ENCODE measurements around the gene TERT. TPM values are rescaled to one million over a fixed set of nuclear protein-coding genes. Genes with fewer than 3 reads are reported as not detected.
"Not testable (repeated sequence)": the region's sequence is repeated elsewhere in the genome, so short reads cannot be mapped to it uniquely, and the experiment has no call there.

Gene TERT
- 1 to 10 TPM; 2.1 to 2.2 TPM for total RNA-seq

DNA sequence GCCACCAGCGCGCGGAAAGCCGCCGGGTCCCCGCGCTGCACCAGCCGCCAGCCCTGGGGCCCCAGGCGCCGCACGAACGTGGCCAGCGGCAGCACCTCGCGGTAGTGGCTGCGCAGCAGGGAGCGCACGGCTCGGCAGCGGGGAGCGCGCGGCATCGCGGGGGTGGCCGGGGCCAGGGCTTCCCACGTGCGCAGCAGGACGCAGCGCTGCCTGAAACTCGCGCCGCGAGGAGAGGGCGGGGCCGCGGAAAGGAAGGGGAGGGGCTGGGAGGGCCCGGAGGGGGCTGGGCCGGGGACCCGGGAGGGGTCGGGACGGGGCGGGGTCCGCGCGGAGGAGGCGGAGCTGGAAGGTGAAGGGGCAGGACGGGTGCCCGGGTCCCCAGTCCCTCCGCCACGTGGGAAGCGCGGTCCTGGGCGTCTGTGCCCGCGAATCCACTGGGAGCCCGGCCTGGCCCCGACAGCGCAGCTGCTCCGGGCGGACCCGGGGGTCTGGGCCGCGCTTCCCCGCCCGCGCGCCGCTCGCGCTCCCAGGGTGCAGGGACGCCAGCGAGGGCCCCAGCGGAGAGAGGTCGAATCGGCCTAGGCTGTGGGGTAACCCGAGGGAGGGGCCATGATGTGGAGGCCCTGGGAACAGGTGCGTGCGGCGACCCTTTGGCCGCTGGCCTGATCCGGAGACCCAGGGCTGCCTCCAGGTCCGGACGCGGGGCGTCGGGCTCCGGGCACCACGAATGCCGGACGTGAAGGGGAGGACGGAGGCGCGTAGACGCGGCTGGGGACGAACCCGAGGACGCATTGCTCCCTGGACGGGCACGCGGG, at the start of gene TERT:
TSS of gene TERT (minus strand) at position 234 of the 815 bp plus-strand sequence. CDS start at position 155, 79 bp downstream.
- Mint-ChIP-seq H3K27me3 (peaks cover 7% of the 10 kb centered on the region), H3K9me3 (no peaks in the 10 kb centered on the region), H3K4me1 (peaks cover 7% of the 10 kb centered on the region), H3K27ac (no peak within 1 kb of the TSS), H3K4me3 (no peak within 1 kb of the TSS), H3K36me3 (ENCODE audit: low read depth) (no peaks in the 10 kb centered on the region)
- peak; percentile 69 for DNase-seq
- ChIA-PET POLR2A (interaction anchor here (1.2 to 2.5 kb wide), 4 partner anchors 18 to 90 kb away, joined by 4 to 8 read pairs (median 6); no protein-coding TSS in a partner anchor), CTCF (interaction anchor here (0.5 kb wide), 1 partner anchor 340 kb away, joined by 5 read pairs; no protein-coding TSS in a partner anchor)

DNA sequence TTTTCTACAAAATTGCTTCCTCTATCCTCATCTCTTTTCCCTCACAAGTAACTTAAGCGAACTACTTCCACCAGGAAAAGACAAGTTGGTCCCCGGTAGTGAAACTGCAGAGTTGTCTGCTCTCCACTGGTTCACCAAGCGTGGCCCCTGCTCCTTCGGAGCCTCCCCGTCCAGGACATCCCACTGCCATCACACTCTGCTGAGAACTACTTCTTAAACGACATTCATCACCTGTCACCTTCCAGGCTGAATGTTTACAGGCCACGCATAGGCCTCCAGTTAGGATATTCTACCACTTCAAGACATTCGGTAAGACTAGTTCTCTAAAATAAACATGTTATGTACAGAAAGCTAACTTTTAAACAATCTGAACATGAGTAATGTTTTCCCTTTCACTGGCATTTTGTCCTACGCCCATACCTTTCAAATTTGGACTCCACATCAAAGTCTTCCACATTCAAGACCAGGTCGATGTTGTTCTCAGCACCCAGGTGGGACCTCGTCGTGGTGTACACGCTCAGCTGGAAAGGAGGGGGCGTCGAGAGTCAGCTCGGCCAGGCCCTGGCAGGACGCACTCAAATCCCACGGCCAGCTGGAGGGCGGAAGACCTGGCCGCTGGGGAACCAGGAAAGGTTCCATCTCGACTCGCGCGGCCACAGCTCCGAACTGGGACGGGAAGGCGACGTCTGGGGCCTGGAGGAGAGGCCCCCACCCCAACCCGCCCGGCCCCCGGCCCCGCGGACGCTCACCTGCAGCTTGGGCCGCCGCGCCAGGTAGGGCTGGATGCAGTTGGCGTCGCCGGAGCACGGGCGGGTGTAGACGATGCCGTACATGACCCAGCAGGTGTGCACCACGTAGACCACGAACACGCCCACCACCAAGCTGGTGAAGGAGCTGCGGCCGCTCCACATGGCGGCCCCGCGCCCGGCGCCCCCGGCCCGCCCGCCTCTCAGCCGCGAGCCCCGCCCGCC, 49.3 kb upstream of the TERT start:
- Mint-ChIP-seq H3K4me3 (peak overlapping the region; percentile 93), H3K4me1 (peaks cover 35% of the 10 kb centered on the region), H3K9me3 (no peaks in the 10 kb centered on the region), H3K27ac (peak overlapping the region; percentile 83), H3K27me3 (no peaks in the 10 kb centered on the region), H3K36me3 (ENCODE audit: low read depth) (peaks cover 29% of the 10 kb centered on the region)
- POLR2A ChIA-PET, result interaction anchor here (0.8 to 3.0 kb wide), 13 partner anchors 9 to 290 kb away, joined by 3 to 21 read pairs (median 5); partner anchors contain the start of genes LPCAT1 and TERT
- peak; percentile 30 for DNase-seq
- CTCF ChIA-PET, result interaction anchor here (1.6 kb wide), 1 partner anchor 36 kb away, joined by 3 read pairs; no protein-coding TSS in a partner anchor

DNA sequence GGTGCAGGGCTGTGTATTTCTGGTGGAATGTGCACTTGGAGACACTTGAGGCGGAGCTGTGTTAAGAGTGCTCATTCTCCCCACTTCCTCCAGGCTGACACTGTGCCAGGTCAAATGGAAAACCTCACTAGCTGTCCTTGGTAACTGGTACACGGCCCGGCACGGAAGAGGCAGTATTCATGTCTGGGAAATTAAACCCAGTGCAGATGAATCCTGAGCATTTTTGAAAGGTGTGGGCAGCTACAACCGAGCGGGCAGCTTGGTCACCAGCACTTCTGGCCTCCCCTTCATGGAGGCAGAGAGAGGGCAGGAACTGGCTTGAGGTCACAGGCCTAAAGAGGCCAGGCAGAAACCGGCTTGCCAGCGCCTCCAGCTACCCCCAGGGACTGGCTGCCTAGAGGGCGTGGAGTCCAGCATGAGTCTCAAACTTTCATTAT, 48.5 kb upstream of the TERT start:
- ChIA-PET POLR2A (interaction anchor here (0.7 to 3.0 kb wide), 5 partner anchors 11 to 234 kb away, joined by 3 to 10 read pairs (median 9); no protein-coding TSS in a partner anchor), CTCF (interaction anchor here (0.7 to 1.6 kb wide), 2 partner anchors 26 to 37 kb away, joined by 3 read pairs; no protein-coding TSS in a partner anchor)
- Mint-ChIP-seq H3K4me1 (peaks cover 35% of the 10 kb centered on the region), H3K36me3 (ENCODE audit: low read depth) (peaks cover 29% of the 10 kb centered on the region), H3K27ac (no peak overlapping the region), H3K9me3 (no peaks in the 10 kb centered on the region), H3K27me3 (no peaks in the 10 kb centered on the region), H3K4me3 (peak overlapping the region; percentile 93)
- no peak for DNase-seq

DNA sequence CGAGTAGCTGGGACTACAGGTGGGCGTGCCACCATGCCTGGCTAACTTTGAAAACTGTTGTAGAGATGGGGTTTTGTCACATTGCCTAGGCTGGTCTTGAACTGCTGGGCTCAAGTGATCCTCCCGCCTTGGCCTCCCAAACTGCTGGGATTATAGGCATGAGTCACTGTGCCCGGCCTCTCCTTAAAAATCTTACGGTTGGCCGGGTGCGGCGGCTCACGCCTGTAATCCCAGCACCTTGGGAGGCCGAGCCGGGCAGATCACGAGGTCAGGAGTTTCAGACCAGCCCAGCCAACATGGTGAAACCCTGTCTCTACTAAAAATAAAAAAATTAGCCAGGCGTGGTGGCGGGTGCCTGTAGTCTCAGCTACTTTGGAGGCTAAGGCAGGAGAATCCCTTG, 47.8 kb upstream of the TERT start:
- POLR2A ChIA-PET, result interaction anchor here (0.7 to 3.0 kb wide), 3 partner anchors 44 to 234 kb away, joined by 3 to 9 read pairs (median 3); no protein-coding TSS in a partner anchor
- CTCF ChIA-PET, H3K4me3 Mint-ChIP-seq: not testable (repeated sequence)

DNA sequence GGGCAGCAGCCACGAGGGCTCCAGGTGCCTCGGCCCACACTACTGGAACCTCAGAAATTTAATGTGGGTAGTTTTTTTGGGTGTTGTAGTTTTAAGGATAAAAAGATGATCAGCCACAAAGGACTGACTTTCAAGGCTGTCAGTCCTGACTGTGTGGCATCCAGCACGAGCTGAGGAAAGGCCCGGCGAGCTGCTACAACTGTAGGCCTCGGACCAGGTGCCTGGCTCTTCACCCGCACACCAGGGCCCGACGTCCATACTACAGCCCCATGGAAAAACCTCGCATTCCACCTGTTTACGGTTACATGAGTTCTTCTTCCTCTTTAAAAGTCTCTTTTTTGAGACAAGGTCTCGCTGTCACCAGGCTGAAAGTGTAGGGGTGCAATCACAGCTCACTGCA, 47.4 kb upstream of the TERT start:
- H3K27ac Mint-ChIP-seq, result no peak overlapping the region
- no peak for DNase-seq
- no peaks in the 10 kb centered on the region for H3K9me3 Mint-ChIP-seq
- peaks cover 33% of the 10 kb centered on the region for H3K4me1 Mint-ChIP-seq
- H3K36me3 Mint-ChIP-seq (ENCODE audit: low read depth), result peaks cover 37% of the 10 kb centered on the region
- H3K27me3 Mint-ChIP-seq, result no peaks in the 10 kb centered on the region
- POLR2A ChIA-PET, result interaction anchor here (1.3 to 1.6 kb wide), 2 partner anchors 26 to 44 kb away, joined by 3 to 4 read pairs; no protein-coding TSS in a partner anchor
- CTCF ChIA-PET, result no interaction called here
- no peak overlapping the region for H3K4me3 Mint-ChIP-seq

More for the DNA sequence above, 47.8 kb upstream of the TERT start:
- H3K27me3 Mint-ChIP-seq, DNase-seq, H3K27ac Mint-ChIP-seq, H3K9me3 Mint-ChIP-seq: not testable (repeated sequence)
- Mint-ChIP-seq H3K36me3 (ENCODE audit: low read depth) (peaks cover 33% of the 10 kb centered on the region), H3K4me1 (peaks cover 35% of the 10 kb centered on the region)

DNA sequence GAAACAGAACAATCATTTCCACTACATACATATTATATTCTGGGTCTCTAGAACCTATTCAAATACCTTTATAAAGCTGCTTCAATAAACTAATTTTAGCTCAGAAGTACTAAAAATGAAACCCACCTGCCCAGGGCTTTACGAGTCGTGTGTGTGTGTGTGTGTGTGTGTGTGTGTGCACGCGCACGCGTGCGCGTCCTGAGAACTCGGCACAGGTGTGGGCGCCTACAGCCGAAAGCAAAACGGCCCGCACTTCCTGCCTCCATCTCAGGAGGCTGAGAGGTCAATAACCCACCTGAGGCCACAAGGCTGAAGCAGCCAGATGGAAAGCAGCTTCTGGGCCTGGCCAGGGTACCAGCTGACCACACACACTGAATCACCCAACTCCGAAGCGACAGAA, 47.0 kb upstream of the TERT start:
- Mint-ChIP-seq H3K9me3 (no peaks in the 10 kb centered on the region), H3K4me3 (no peak overlapping the region), H3K27ac (no peak overlapping the region), H3K36me3 (ENCODE audit: low read depth) (peaks cover 40% of the 10 kb centered on the region), H3K27me3 (no peaks in the 10 kb centered on the region), H3K4me1 (peaks cover 29% of the 10 kb centered on the region)
- ChIA-PET POLR2A (interaction anchor here (1.6 kb wide), 1 partner anchor 26 kb away, joined by 4 read pairs; no protein-coding TSS in a partner anchor), CTCF (no interaction called here)
- DNase-seq, result no peak

DNA sequence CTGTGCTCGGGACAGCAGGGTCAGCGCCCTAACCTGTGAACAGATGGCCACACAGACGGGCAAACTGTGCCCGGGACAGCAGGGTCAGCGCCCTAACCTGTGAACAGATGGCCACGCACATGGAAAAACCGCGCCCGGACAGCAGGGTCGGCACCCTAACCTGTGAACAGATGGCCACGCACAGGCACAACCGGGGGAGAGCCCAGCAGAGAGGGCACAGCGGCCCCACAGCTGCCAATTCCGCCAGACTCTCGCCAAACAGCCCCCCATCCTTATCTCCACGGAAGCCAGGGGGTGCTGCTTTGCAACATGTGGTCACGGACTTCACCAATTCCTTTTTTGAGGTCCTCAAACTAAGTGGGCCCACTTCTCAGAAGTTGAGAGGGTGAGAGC, 44.9 kb upstream of the TERT start:
- H3K27ac Mint-ChIP-seq, DNase-seq, H3K4me3 Mint-ChIP-seq, H3K27me3 Mint-ChIP-seq, H3K9me3 Mint-ChIP-seq, CTCF ChIA-PET, POLR2A ChIA-PET: not testable (repeated sequence)
- Mint-ChIP-seq H3K4me1 (peaks cover 28% of the 10 kb centered on the region), H3K36me3 (ENCODE audit: low read depth) (peaks cover 57% of the 10 kb centered on the region)

DNA sequence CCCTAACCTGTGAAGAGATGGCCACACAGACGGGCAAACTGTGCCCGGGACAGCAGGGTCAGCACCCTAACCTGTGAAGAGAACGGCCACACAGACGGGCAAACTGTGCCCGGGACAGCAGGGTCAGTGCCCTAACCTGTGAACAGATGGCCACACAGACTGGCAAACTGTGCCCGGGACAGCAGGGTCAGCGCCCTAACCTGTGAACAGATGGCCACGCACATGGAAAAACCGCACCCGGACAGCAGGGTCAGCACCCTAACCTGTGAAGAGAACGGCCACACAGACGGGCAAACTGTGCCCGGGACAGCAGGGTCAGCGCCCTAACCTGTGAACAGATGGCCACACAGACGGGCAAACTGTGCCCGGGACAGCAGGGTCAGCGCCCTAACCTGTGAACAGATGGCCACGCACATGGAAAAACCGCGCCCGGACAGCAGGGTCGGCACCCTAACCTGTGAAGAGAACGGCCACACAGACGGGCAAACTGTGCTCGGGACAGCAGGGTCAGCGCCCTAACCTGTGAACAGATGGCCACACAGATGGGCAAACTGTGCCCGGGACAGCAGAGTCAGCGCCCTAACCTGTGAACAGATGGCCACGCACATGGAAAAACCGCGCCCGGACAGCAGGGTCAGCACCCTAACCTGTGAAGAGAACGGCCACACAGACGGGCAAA, 44.4 kb upstream of the TERT start:
- H3K9me3 Mint-ChIP-seq, H3K27ac Mint-ChIP-seq, H3K4me3 Mint-ChIP-seq, CTCF ChIA-PET, DNase-seq, H3K27me3 Mint-ChIP-seq, POLR2A ChIA-PET: not testable (repeated sequence)
- Mint-ChIP-seq H3K36me3 (ENCODE audit: low read depth) (peaks cover 62% of the 10 kb centered on the region), H3K4me1 (peaks cover 27% of the 10 kb centered on the region)

DNA sequence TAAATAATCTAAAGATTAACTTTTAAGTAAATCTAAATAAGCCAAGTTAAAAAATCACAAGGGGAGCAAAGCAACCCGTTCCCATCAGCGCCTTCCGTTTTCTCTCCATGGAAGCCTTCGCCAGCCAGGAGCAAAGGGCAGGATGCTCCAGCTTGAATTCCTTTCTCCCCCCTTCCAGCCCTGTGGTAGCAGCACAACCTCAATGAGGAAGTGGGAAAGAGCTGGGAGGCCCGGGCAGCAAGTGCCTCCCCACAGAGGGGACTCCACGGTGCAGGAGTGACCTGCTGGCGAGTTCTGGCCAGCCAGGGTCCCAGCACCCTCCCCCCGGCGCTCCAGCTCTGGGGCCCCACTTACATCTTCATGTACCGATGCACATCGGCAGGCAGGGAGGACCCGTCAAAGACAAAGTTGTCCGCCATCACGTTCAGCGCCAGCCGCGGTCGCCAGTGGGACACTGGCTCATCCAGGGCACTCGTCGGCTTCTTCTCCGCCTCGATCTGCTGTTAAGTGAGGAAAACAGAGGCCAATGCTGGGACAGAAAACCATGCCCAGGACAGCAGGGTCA, 43.7 kb upstream of the TERT start:
- ChIA-PET POLR2A (no interaction called here), CTCF (no interaction called here)
- no peaks in the 10 kb centered on the region for H3K9me3 Mint-ChIP-seq
- H3K36me3 Mint-ChIP-seq (ENCODE audit: low read depth), result peaks cover 62% of the 10 kb centered on the region
- H3K4me3 Mint-ChIP-seq, result no peak overlapping the region
- peaks cover 20% of the 10 kb centered on the region for H3K4me1 Mint-ChIP-seq
- H3K27ac Mint-ChIP-seq, result no peak overlapping the region
- DNase-seq, result no peak
- H3K27me3 Mint-ChIP-seq, result no peaks in the 10 kb centered on the region

DNA sequence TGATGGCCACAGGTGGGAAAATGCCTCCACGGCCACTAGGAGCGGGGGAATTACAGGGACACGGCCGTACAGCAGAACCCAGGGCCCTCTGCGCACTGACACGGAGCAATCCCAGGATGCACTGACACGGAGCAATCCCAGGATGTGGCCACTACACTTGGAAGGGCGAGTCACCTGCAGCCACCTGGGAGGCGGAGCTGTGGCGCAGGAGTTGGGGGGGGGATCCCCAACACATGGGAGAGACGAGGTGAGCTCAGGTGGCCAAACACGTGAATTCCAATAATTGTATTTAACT, 43.3 kb upstream of the TERT start:
- no peak for DNase-seq
- ChIA-PET POLR2A (no interaction called here), CTCF (no interaction called here)
- Mint-ChIP-seq H3K4me1 (peaks cover 16% of the 10 kb centered on the region), H3K9me3 (no peaks in the 10 kb centered on the region), H3K27ac (no peak overlapping the region), H3K36me3 (ENCODE audit: low read depth) (peaks cover 65% of the 10 kb centered on the region), H3K4me3 (no peak overlapping the region), H3K27me3 (no peaks in the 10 kb centered on the region)

DNA sequence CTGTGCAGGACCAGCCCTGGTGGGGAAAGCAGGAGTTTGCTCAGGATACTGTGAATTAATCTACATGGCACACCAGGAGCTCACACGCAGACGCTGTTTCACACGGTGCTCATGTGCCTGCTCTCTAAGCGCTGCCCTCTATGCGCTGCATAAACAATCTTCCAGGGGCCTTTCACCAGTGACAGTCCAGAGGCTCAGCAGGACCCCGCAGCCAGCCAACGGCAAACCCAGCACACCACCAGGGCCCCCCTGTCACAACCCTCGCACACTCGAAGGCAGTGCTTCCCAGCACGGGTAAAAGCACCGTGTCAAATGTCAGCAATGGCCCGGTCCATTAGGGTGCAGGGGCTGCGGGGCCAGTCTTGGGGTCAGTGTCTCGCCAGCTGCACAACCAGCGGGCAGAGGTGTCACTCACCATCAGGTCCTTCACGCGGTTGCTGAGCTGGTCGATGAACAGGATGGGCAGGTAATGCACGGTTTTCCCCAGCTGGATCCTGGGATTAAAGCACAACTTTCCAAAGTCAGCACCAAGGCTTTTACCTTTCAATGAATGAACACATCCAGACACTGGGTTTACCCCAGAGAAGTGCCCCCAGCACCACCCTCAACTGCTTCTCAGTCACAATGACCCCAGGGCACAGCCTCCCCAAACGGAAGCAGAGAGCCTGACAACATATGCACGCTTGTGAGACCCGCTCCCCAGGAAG, 42.8 kb upstream of the TERT start:
- no peak for DNase-seq
- Mint-ChIP-seq H3K27ac (no peak overlapping the region), H3K4me3 (no peak overlapping the region), H3K36me3 (ENCODE audit: low read depth) (peaks cover 64% of the 10 kb centered on the region), H3K27me3 (no peaks in the 10 kb centered on the region), H3K4me1 (peaks cover 13% of the 10 kb centered on the region), H3K9me3 (no peaks in the 10 kb centered on the region)
- ChIA-PET CTCF (no interaction called here), POLR2A (no interaction called here)

All from activated CD4-positive, alpha-beta memory T cell treated with anti-CD3 and anti-CD28 coated beads, Interleukin-2, amount 10 ng/mL, durations not matched to agents 7 days and 5 days (primary cell).